HG02870 (cell line): ENCODE results near the gene MEAK7.
"Not testable (repeated sequence)": the region's sequence is repeated elsewhere in the genome, so short reads cannot be mapped to it uniquely, and the experiment has no call there.

Experiments
- ATAC-seq: cut with Tn5 transposase; IDR thresholded peaks from one replicate; pipeline ENCODE4 v1.9.1; 2021; ENCODE audit warnings: mild to moderate bottlenecking, moderate library complexity; ENCODE audit not compliant: unreplicated experiment

MEAK7 gene

DNA sequence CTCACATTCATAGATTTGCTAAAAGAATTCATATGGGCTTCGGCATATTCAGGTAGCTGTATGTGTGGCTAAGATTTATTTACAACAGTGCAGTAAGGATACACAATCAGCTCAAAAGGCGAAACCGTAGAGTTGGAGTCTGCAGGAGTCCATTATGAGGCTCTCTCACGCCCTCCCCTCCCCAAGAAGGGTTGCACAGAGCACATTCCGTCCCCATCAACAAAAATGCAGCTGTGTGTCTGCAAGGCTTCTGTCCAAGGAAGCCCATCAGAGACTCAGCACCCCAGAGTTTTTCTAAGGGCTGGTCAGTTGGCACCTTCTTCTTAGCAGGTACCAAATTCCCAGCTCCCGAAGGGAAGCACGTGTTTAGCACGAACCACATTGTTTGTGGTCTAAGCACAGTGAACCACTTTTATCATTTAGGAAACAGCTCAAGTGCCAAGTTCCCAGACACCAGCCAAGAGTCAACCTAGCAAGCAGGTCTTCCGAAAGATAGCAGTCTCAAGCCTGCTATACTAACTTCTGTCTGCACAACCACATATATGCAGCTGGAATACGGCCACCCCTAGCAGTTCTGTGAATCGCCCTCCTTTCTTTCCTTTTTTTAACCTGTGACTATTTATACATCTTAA lies 28.5 kb upstream of the MEAK7 start:
- ATAC-seq, result no peak

DNA sequence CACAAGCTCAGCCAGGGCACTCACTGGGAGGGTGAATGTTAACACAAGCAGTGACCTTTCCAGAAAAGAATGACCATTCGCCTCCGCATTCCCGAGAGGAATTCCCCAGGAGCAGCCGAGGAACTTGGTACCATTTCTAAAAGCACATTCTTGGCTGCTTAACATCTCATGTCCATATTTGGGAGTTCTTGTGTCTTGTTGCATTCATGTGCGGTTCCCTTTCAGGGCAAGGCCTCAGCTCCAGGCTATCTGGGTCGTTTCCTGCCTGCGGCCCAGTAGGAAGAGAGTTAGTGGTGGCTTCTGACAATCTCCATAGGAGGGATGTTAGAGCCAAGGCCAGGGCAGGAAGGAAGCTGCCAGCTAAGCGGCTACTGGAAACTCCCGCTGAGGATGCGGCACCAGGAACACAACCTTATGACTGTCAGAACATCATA lies 27.8 kb upstream of the MEAK7 start:
- ATAC-seq, result no peak

DNA sequence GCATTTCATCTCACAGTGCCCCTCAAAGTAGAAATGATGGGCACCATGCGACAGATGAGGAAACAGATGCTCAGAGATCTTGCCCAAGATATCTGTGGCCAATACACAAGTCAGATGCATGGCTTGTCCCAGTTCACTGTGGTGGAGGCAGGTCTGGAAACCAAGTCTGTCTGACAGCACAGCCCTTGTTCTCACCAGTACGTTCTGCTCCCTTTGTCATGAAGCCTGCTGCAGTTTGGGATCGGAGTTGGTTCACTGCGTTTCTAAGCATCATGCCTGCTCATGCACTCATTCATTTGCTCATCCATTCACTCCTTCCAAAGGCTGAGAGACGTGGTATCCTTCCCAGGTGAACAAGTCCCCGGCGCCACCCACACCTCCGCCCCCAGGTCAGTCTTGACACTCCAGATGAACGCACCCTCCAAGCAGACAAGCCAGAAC lies 27.2 kb upstream of the MEAK7 start:
- no peak for ATAC-seq

DNA sequence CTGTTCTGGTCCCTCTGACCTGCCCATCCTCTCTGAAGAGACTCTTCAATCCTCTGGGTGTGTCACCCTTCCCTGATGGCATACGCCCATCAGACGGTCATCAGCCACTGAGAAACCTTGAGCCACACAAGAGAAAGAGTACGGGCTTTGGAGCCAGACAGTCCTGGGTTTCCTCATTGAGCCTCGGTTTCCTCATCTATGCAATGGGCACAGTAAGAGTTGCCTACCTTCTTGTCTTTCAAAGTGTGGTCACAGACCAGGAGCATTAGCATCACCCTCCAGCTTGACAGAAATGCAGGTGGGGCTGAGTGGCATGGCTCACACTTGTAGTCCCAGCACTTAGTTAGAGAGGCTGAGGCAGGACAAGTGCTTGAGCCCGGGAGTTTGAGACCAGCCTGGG lies 26.1 kb upstream of the MEAK7 start:
- ATAC-seq, result no peak

DNA sequence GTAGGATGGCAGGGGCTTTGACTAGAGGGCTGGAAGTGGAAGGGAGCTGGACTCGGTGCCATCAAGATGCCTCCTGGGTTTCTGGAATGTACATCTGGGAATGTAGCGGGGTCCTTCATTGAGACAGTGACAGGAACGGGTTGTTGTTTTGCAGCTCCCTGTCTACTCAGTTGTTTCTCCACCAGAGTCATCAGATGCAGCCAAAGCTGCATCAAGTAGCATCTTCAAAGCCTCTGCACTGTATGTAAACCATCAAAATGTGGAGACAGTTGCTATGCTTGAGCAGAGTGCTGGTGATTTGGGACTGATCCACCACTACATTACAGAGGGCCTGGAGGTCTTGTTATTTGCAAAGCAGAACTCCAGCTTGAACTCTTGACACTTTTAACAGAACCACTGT lies 25.1 kb upstream of the MEAK7 start:
- no peak for ATAC-seq

DNA sequence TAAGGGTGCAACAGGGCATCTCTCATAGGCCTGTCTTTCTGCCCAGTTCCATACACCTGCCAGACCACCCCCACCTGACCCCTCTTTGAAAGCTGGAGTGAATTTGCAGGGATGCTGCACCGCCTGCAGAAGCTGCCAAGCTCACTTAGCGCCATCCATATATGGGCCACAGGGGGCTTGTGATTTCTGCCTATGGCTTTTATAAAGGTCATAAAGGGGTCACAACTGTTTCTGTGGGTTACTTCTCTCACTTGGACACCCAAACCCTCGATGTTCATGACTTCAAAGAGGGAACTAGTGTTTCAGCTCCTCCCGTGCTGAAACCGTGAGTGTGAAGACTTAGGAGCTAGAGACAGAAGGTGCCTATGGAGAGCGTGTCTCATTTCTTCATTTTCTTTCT lies 23.9 kb upstream of the MEAK7 start:
- ATAC-seq, result no peak

DNA sequence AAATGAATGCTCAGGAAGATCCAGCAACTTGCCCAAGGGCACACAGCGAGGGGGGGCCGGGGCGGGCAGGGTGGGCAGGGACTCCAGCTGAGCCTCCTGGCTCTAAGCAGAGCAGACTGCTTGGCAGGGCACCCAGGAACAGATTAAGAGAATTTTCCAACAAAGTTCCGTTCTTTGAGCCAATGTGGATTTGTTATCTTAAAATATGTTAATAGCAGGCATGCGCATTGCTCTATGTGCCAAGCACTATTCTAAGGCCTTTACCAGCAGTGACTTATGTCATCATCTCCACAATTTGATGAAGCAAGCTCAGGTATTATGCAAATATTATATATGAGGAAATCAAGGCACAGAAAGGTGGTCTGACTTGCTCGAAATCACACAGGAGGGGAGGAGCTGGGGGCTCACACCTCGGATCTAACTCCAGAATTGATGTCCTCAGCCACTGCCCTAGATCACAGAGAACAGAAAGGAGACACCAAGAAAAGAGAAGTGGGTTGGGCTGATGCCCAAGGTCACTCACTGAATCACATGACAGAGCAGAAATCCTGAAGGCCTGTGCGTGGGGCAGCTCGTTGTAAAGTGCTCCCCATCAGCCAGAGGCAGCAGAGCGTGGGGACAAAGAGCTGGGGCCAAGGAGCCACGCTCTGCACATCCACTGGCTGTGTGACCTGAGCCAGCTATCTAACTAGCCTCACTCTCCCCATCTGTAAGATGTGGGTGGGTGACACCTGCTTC lies 23.2 kb upstream of the MEAK7 start:
- ATAC-seq, result no peak

DNA sequence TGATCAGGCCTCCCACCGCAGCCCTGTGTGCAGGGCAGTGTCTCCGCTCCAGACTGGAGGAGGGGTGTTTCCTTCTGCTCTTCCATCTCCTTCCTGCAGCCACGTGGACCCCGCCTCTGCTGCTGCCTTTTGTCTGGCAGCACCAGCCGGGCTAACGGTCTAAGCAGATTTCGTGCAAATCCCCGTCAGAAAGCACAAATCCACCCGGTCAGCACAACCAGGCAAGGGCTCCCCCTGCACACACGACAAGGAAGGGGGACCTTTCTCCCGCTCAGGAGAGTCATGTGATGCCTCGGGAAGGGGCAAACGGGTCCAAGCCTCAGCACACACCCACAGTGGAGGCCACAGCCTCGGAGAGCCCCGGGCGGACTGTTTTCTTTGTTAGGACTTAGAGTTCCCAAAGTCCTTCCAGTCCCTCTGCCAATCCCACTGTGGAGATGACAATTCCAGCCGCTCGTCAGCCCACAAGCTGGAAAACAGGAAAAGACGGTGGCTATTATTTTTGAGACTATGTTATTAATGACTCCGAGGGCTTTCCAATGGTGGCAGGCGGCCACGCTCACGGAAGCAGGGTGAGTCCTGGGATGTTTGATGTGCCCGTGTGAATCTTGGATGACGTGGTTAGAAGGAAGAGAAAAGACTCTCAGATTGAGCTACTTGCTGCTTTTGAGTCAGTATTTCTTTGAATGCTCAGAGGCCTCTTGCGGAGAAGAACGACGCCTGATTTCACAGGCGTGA lies 22.5 kb upstream of the MEAK7 start:
- ATAC-seq, result no peak

DNA sequence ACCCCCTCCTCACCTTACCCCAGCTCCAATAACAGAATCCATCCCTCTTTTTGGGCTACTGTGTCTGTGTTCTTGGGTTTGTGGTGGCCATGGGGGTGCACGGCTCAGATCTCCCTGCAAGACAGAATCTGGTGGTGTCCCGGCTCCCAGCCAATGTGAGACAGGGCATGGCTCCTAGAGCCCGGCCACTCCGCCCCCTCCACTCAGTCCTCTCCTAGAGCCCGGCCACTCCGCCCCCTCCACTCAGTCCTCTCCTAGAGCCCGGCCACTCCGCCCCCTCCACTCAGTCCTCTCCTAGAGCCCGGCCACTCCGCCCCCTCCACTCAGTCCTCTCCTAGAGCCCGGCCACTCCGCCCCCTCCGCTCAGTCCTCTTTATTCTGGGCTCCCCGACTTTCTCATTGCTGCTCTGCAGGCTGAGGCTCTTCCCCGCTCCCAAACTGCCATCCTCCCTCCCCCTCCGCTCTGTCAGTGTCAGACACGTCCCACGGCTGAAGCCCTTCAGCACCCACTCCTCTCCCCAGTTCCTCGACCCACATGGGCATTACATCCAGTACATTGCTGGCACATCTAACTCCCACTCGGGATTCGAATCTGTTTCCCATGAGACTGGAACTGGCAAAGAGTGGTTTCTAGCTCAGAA lies 20.6 kb upstream of the MEAK7 start:
- not testable (repeated sequence) for ATAC-seq

DNA sequence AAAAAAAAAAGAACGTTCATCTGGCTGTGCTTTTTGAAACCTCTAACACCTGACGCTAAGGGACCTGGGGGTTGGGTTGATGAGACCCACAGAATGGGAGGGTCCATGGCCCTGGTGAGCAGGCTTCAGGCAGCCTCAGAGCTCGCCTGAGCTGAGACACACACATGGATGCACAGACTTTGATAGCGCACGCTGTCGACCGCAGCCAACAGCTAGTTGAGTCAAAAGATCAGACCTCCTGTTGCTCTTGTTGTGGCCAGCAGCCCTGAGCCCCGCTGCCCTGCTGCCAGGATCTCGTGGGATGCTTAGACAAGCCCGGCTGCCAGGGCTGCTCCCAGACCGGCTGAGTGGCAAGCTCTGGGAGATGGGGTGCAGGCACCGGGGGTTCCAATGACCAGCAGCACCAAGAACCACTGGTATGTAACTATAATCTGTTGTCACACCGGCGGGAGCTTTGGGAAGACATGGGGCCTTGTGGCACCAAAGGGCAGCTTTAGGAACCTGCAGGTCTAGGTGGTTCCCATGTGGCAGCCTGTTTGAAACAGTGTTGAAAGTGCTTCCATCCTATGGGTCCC lies 20.0 kb upstream of the MEAK7 start:
- ATAC-seq, result no peak

DNA sequence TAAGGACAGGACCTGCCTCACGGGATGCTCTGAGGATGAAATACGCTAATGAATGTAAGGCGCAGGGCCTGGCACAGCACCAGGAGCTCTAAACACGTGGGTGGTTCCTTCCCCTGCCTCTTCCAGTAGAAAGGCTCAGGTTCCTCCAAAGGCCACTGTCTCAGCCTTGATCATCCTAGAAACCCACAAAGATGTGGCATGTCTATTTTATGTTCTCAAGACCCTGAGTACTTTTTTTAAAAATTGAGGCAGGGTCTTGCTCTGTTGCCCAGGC lies 17.0 kb upstream of the MEAK7 start:
- no peak for ATAC-seq

DNA sequence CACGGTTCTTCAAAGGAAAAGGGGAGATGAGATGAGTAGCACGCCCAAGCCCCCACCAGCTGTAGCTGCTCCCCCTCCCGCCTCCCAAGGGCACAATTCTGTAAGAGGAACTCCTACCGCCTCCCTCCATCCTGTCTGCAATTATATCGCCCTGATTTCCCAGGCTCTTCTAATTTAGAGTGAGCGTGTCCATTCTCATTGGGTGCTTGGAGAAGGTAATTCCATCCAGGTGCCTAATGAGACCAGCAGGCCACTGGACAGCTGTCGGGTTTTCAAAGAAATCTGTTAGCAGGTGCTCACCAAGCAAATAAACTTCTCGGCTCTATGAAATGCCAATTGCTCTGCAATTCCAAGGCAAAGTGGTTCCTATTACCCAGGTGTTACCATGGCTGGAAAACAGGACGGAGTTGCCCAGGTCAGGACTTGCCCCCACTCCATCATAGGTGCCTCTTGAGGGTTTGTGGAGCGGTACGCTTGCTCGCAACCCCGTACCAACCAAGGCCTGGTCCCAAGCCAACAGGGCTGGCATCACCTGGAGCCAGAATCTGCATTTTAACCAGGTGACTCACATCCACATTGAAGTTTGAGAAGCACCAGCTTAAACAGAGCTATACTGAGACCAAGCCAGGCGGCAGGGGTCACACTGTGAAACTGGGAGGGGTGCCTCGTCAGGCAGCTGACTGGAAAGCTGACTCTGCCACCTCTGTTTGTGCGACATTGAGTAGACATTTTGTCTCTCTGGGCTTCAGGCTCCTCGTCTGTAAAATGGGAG lies 16.5 kb upstream of the MEAK7 start:
- ATAC-seq, result no peak

DNA sequence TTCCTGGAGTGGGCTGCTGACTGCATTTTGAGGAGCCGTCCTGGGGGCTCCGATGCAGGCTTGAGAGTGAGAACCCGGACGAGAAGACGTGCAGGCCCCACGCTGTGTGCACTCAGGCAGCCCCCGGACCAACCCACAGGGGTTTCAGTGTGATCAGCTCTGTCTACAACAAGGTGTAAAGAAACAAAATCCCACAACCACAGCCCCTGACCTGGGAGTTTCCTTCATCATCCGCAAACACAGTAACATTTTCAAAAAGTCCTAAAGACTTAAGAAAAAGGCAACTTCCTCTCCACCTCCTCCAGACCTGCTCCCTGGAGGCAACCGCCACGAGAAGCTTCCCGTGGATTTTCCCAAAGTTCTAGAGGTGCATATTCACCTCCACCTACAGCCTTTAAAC lies 15.4 kb upstream of the MEAK7 start:
- ATAC-seq, result no peak

DNA sequence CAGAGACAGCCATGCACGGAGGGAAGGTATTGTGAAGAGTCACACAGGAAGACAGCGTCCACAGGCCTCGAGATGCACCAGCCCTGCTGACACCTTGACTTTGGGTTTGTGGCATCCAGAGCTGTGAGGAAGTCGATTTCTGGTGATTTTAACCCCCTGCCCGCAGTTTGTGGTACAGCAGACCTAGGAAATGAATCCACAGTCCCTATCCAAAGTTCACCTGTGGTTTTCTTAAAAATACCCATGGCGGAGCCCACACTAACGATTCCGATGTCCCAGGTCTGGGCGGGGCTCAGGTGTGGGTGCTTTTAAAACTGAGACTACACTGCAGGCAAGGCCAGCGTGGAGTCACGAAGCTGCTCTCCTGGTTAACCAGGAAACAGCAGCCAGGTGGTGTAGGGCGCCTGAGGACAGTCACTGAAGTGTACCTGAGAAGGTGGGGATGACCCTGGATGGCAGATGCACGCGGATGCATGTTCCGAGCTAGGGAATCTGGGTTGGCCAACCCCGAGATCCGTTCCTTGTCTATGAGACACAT lies 14.4 kb upstream of the MEAK7 start:
- ATAC-seq, result no peak

DNA sequence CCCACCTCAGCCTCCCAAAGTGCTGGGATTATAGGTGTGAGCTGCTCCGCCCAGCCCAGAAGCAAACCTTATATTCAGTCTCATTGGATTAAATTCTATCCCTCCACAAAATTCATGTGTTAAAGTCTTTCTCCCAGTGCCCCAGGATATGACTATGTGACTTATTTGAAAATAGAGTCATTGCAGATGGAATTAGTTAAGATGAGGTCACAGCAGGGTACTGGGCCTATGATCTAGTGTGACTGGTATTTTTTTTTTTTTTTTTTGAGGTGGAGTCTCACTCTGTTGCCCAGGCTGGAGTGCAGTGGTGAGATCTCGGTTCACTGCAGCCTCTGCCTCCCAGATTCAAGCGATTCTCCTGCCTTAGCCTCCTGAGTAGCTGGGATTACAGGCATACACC lies 13.8 kb upstream of the MEAK7 start:
- ATAC-seq, result not testable (repeated sequence)

DNA sequence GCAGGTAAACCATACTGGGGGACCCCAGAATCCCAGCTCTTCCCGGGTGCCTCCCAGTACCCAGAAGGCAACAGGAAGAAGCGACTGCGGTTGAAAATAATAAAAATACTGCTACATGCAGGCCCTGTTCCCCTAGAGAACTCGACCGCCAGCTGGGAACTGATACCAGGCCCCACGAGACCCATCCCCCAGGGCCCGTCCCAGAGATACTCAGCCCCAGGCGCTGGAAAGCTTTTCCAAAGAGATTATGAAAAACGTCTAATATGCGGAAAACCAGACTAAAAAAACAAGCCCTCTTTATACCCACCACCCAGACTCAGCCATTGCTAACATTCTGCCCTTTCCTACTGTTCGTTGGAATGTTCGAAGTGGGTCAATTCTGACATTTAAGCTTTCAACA lies 12.9 kb upstream of the MEAK7 start:
- no peak for ATAC-seq

DNA sequence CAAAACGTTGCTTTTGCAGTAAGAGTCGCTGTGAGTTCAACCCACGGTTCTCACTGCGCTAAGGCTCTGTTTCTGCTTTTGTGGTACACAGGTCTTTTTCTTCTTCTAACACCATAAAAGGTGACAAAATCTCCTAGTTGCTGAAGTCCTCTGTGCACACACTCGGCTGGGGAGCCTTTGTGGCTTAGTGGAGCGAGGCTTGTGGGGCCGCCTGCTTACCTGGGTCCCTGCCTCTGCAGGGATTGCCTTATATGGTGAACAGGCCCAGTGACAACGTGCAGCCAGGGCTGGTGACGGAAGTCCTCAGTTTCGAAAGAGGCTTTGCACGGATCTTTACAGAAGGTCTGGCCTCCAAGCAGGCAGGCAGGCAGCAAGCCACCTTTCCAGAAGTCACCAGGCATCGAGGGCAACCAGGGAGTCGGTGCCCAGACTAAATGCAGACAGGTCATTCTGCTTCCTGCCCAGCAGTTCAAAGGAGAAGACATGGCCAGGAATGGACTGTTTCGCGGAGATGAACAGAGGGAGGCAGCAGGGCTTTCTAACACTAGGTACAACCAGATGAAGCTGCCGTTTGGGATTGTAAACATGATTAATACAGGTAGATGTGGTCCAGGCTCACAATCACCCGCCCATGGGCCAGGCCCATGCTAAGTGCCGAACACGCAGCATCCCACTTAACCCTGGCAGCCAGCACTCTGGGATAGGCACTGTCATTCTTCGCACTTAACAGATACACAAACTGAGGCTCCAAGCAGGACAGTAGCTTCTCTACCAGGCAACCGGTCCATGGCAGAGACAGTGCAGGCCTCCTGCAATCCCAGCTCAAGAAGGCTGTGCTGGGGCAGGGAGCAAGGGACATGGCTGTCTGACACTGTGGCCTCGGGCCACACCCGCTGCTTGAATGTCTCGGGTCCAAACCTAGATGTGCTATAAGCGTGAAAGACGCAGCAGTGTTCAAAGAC lies 10.7 kb upstream of the MEAK7 start:
- peak; percentile 88 for ATAC-seq

DNA sequence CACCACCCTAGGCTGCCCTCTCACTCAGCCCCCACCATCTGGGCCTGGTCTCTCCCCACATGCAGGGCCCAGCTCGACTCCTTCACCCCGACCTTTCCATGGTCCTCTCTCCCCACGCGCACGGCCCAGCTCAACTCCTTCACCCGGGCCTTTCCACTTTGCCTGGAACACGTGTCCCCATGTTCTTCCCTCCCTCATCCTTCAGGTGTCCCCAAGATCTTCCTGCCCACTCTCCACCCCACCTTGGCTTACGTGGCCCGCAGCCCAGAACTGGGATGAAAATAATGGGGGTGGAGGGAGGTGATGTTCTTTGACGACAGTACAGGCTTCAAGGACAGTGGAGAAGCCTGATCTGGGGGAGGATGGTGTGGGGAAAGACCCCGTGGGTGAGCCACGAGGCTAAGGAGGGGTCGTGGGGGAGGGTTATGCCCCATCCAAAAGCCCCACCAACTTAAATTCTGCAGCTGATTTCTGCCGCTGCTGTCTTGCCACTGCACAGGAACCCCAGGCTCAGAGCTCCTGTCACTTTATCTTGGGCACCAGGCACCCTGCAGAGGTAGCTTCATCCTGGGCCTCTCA lies 9.9 kb upstream of the MEAK7 start:
- no peak for ATAC-seq

DNA sequence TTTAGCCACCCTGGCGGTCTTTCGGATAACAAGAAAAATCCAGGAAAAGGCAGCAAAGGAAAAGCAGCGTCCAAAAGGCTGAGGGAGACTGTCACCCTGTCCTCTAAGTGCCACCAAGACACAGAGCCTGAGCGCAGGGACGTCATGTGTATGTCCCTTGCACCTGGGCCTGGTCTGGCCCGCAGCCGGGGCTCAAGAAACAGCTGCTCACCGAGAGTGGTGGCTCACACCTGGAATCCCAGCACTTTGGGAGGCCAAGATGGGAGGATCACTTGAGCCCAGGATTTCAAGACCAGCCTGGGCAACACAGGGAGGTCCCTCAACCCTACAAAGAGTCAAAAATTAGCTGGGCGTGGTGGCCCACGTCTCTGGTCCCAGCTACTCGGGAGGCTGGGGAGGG lies 9.2 kb upstream of the MEAK7 start:
- ATAC-seq, result no peak
